PC-3 (cell line): Measurements from ENCODE around the gene TPM3.

Experiments used
- EZH2 ChIP-seq: fragments of 300-600 bp; sonication (generic); IDR thresholded peaks from one replicate; pipeline ENCODE4 v1.6.1; 2017; ENCODE audit warnings: antibody characterized with exemption, mild to moderate bottlenecking, low read length; ENCODE audit not compliant: unreplicated experiment
- TF ChIP-seq, protein P1 (sequence below): fragments of 300-600 bp; sonication (generic); conservative IDR thresholded peaks from 2 replicates; pipeline ENCODE4 v1.5.1; 2017; ENCODE audit warnings: antibody characterized with exemption, low read depth, mild to moderate bottlenecking, low read length

DNA sequence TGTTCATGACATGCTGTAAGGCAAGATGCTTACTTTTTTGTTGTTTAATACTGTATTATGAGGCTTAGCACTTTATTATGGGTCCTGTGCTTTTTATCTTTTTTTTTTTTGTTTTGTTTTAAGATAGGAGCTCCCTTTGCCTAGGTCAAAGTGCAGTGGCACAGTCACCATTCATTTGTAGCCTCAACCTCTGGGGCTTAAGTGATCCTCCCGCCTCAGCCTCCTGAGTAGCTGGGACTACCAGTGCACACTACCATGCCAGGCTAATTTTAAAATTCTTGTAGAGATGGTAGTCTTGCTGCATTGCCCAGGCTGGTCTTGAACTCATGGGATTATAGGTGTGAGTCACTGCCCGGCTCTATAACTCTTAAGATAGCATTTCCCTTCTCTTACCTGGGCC is 33.5 kb upstream of the TPM3 start:
- TF ChIP-seq, protein P1, sequence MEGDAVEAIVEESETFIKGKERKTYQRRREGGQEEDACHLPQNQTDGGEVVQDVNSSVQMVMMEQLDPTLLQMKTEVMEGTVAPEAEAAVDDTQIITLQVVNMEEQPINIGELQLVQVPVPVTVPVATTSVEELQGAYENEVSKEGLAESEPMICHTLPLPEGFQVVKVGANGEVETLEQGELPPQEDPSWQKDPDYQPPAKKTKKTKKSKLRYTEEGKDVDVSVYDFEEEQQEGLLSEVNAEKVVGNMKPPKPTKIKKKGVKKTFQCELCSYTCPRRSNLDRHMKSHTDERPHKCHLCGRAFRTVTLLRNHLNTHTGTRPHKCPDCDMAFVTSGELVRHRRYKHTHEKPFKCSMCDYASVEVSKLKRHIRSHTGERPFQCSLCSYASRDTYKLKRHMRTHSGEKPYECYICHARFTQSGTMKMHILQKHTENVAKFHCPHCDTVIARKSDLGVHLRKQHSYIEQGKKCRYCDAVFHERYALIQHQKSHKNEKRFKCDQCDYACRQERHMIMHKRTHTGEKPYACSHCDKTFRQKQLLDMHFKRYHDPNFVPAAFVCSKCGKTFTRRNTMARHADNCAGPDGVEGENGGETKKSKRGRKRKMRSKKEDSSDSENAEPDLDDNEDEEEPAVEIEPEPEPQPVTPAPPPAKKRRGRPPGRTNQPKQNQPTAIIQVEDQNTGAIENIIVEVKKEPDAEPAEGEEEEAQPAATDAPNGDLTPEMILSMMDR, result no peak
- no peak for TF ChIP-seq EZH2
